ENCODE results near the gene HTRA3.

DNA sequence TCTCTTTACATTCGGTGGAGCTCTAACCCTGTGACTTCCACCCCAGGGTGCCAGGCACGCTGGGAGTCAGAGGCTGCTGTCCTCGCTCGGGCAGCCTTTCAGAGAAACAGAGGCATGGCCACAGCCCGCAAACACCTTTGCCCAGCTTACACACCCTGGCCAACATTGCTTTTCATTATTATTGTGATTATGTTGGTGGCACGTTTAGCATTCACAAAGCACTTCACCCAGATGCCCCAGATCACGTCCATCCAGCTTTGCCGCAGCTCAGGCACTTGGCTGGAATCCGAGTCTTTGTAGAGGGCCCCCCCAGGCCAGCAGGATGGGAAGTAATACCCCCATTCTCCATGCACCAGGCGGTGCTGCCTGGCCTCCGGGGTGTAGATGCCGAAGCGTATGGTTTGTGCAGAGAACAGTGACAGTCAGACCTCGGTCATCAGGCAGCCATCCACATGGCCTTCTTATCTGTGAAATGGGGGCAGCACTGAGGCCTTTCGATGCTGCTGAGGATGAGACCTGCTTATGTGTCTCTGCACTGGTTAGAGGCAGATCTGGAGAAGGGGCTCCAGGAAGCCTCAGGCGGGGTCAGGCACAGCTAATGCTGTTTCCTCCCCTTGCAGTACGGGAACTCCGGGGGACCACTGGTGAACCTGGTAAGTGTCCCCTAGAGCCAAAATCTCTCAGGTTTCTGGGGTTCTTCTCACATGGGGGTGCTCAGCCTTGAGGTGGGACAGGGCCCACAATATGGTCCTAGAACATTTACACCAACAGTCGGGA is 22.3 kb downstream of the HTRA3 start:
- TF ChIP-seq, protein P1, sequence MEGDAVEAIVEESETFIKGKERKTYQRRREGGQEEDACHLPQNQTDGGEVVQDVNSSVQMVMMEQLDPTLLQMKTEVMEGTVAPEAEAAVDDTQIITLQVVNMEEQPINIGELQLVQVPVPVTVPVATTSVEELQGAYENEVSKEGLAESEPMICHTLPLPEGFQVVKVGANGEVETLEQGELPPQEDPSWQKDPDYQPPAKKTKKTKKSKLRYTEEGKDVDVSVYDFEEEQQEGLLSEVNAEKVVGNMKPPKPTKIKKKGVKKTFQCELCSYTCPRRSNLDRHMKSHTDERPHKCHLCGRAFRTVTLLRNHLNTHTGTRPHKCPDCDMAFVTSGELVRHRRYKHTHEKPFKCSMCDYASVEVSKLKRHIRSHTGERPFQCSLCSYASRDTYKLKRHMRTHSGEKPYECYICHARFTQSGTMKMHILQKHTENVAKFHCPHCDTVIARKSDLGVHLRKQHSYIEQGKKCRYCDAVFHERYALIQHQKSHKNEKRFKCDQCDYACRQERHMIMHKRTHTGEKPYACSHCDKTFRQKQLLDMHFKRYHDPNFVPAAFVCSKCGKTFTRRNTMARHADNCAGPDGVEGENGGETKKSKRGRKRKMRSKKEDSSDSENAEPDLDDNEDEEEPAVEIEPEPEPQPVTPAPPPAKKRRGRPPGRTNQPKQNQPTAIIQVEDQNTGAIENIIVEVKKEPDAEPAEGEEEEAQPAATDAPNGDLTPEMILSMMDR (IDR thresholded peaks at IDR 0.05; ENCODE audit: poor library complexity) = no peak
- TF ChIP-seq EZH2 (IDR thresholded peaks at IDR 0.05; ENCODE audit: borderline replicate concordance) = no peak

Data from hepatocyte (in vitro differentiated cells).